IMR-90 (cell line): Measurements from ENCODE around the gene PDE6H. TPM values are rescaled to one million over a fixed set of nuclear protein-coding genes. Genes with fewer than 3 reads are reported as not detected.

Experiments
- ATAC-seq: fragments of 200-7000 bp; cut with Tn5 transposase; 2 replicates; pipeline ENCODE4 v1.9.1; 2020; ENCODE audit warnings: low read depth, mild to moderate bottlenecking, moderate library complexity
- BruUV-seq: library from RNA; stranded (reverse); fragments of 400-500 nt; replicated peaks from 2 replicates; lab custom pipeline; 2021; lab: Mats Ljungman, UMichigan
- CTCF ChIA-PET: fragments of 300-600 bp; formaldehyde crosslinking; extraction: SDS; loops from one replicate; lab custom pipeline; 2021; ENCODE audit warnings: antibody characterized with exemption; lab: Yijun Ruan, JAX
- POLR2A ChIA-PET: fragments of 300-600 bp; sonication (Branson Sonifier 250); formaldehyde crosslinking; loops from one replicate; lab custom pipeline; 2022; ENCODE audit warnings: antibody characterized with exemption; ENCODE audit not compliant: unreplicated experiment; lab: Charles Lee
- DNase-seq: peaks from one replicate; pipeline ENCODE4 v3.0.0; 2013
- H2AFZ ChIP-seq: replicated peaks from 2 replicates; pipeline ENCODE3; 2013; ENCODE audit warnings: low read length, mild to moderate bottlenecking; ENCODE audit not compliant: poor library complexity
- H2AK5ac ChIP-seq: 2 replicates; pipeline ENCODE4 v1.6.1; 2013; ENCODE audit warnings: low read depth, low read length, inconsistent platforms
- H2AK9ac ChIP-seq: replicated peaks from 2 replicates; pipeline ENCODE3; 2013; ENCODE audit warnings: mild to moderate bottlenecking, low read depth, low read length, moderate library complexity; ENCODE audit not compliant: poor library complexity
- H2BK120ac ChIP-seq: 2 replicates; pipeline ENCODE4 v1.6.1; 2013; ENCODE audit warnings: low read depth, low read length, inconsistent platforms
- H2BK15ac ChIP-seq: 3 replicates; pipeline ENCODE4 v1.6.1; 2013; ENCODE audit warnings: low read depth, low read length, inconsistent platforms
- H2BK20ac ChIP-seq: 2 replicates; pipeline ENCODE4 v1.6.1; 2013; ENCODE audit warnings: low read depth, mild to moderate bottlenecking, inconsistent platforms, low read length, moderate library complexity
- H2BK5ac ChIP-seq: 2 replicates; pipeline ENCODE4 v1.6.1; 2013; ENCODE audit warnings: mild to moderate bottlenecking, low read depth, low read length, inconsistent platforms; ENCODE audit not compliant: poor library complexity, severe bottlenecking
- H3K14ac ChIP-seq: replicated peaks from 2 replicates; pipeline ENCODE4 v1.6.1; 2013; ENCODE audit warnings: low read depth, low read length, inconsistent platforms
- H3K18ac ChIP-seq: 2 replicates; pipeline ENCODE4 v1.6.1; 2013; ENCODE audit warnings: low read depth, low read length, control low read depth
- H3K23ac ChIP-seq: 2 replicates; pipeline ENCODE4 v1.6.1; 2013; ENCODE audit warnings: low read depth, low read length, inconsistent platforms
- H3K27ac ChIP-seq: 2 replicates; pipeline ENCODE4 v1.5.1; 2013; ENCODE audit warnings: mild to moderate bottlenecking, control low read depth, low read length; ENCODE audit not compliant: insufficient read depth
- H3K27me3 ChIP-seq: 2 replicates; pipeline ENCODE4 v1.6.1; 2013; ENCODE audit warnings: low read length; ENCODE audit not compliant: control insufficient read depth, insufficient read depth
- H3K36me3 ChIP-seq: 2 replicates; pipeline ENCODE4 v1.6.1; 2013; ENCODE audit warnings: low read length, mixed read lengths; ENCODE audit not compliant: control insufficient read depth, insufficient read depth
- H3K4ac ChIP-seq: 2 replicates; pipeline ENCODE4 v1.6.1; 2013; ENCODE audit warnings: low read depth, low read length, inconsistent platforms
- H3K4me1 ChIP-seq: 2 replicates; pipeline ENCODE4 v1.6.1; 2013; ENCODE audit warnings: low read length, mixed read lengths; ENCODE audit not compliant: control insufficient read depth, insufficient read depth
- H3K4me2 ChIP-seq: 2 replicates; pipeline ENCODE4 v1.6.1; 2013; ENCODE audit warnings: low read depth, mild to moderate bottlenecking, control low read depth, low read length, moderate library complexity
- H3K4me3 ChIP-seq: 2 replicates; pipeline ENCODE4 v1.5.1; 2013; ENCODE audit warnings: low read depth, mild to moderate bottlenecking, control low read depth, low read length, moderate library complexity; ENCODE audit not compliant: insufficient read depth
- H3K56ac ChIP-seq: 2 replicates; pipeline ENCODE4 v1.6.1; 2013; ENCODE audit warnings: low read length, inconsistent platforms; ENCODE audit not compliant: insufficient read depth; ENCODE audit errors: extremely low read depth
- H3K79me1 ChIP-seq, 2 experiments: 2 replicates each; pipeline ENCODE4 v1.6.1; 2013; ENCODE audit warnings: low read length in 2 of 2, inconsistent platforms in 1 of 2, low read depth in 1 of 2
- H3K9ac ChIP-seq: 2 replicates; pipeline ENCODE4 v1.6.1; 2013; ENCODE audit warnings: low read depth, low read length, control low read depth
- H3K9me1 ChIP-seq: 2 replicates; pipeline ENCODE4 v1.6.1; 2013; ENCODE audit warnings: low read length, inconsistent platforms; ENCODE audit not compliant: insufficient read depth
- H3K9me3 ChIP-seq: 2 replicates; pipeline ENCODE4 v1.6.1; 2013; ENCODE audit warnings: low read length; ENCODE audit not compliant: control insufficient read depth, insufficient read depth
- H4K20me1 ChIP-seq: 2 replicates; pipeline ENCODE4 v1.6.1; 2013; ENCODE audit warnings: low read length, inconsistent platforms; ENCODE audit not compliant: insufficient read depth
- H4K5ac ChIP-seq: 2 replicates; pipeline ENCODE4 v1.6.1; 2013; ENCODE audit warnings: mild to moderate bottlenecking, low read depth, low read length, control low read depth
- H4K8ac ChIP-seq, 2 experiments: 2 replicates each; pipeline ENCODE4 v1.6.1; 2013; ENCODE audit warnings: low read depth in 2 of 2, low read length in 2 of 2, control low read depth in 1 of 2, inconsistent platforms in 1 of 2
- H4K91ac ChIP-seq: 2 replicates; pipeline ENCODE4 v1.6.1; 2013; ENCODE audit warnings: low read depth, low read length, inconsistent platforms; ENCODE audit not compliant: insufficient read depth
- BHLHE40 ChIP-seq: fragments of 150-350 bp; IDR thresholded peaks from 2 replicates; pipeline ENCODE4 v1.6.1; 2016; ENCODE audit warnings: mild to moderate bottlenecking, low read depth, low read length
- CEBPB ChIP-seq: IDR thresholded peaks from 2 replicates; pipeline ENCODE4 v1.6.1; 2012; ENCODE audit warnings: low read depth, low read length, improper control_type of control experiment
- CHD1 ChIP-seq: IDR thresholded peaks from 2 replicates; pipeline ENCODE4 v1.6.1; 2012; ENCODE audit warnings: low read depth, low read length, improper control_type of control experiment
- CTCF ChIP-seq: conservative IDR thresholded peaks from 2 replicates; pipeline ENCODE4 v1.5.1; 2012; ENCODE audit warnings: mild to moderate bottlenecking, low read depth, low read length, improper control_type of control experiment
- MAZ ChIP-seq: IDR thresholded peaks from 2 replicates; pipeline ENCODE4 v1.6.1; 2012; ENCODE audit warnings: low read depth, mild to moderate bottlenecking, low read length, improper control_type of control experiment, moderate library complexity, borderline replicate concordance
- NFE2L2 ChIP-seq: fragments of 150-350 bp; IDR thresholded peaks from 2 replicates; pipeline ENCODE4 v1.6.1; 2016; ENCODE audit warnings: low read depth, mild to moderate bottlenecking, low read length
- POLR2A ChIP-seq: IDR thresholded peaks from 2 replicates; pipeline ENCODE4 v1.6.1; 2012; ENCODE audit warnings: mild to moderate bottlenecking, low read depth, low read length
- RCOR1 ChIP-seq: IDR thresholded peaks from 2 replicates; pipeline ENCODE4 v1.6.1; 2012; ENCODE audit warnings: mild to moderate bottlenecking, low read length, improper control_type of control experiment; ENCODE audit not compliant: insufficient replicate concordance
- SMC3 ChIP-seq: fragments of 150-350 bp; IDR thresholded peaks from 2 replicates; pipeline ENCODE4 v1.6.1; 2016; ENCODE audit warnings: low read depth, mild to moderate bottlenecking, antibody characterized with exemption, low read length, moderate library complexity
- USF2 ChIP-seq: fragments of 150-350 bp; IDR thresholded peaks from 2 replicates; pipeline ENCODE4 v1.6.1; 2017; ENCODE audit warnings: mild to moderate bottlenecking, antibody characterized with exemption, low read length, low read depth
- WGBS, 2 experiments: methylation state at CpG; one replicate each; pipeline versions ENCODE4 v1.1.5 to v1.1.7; 2013; ENCODE audit warnings: missing lambda C conversion rate in 2 of 2; ENCODE audit not compliant: insufficient read length in 1 of 2; ENCODE audit errors: extremely low coverage in 2 of 2; 5-methylcytosine and 5-hydroxymethylcytosine counted together
- dilution Hi-C: fragments of 300-500 bp; cut with HindIII; formaldehyde crosslinking; loops from one replicate; pipeline ENCODE4 v1.14.3; 2018; ENCODE audit warnings: low sequenced_read_pairs; ENCODE audit not compliant: unreplicated experiment
- in situ Hi-C: fragments of 300-500 bp; cut with MboI; formaldehyde crosslinking; loops from 3 replicates; pipeline ENCODE4 v1.14.3; 2019; ENCODE audit warnings: low sequenced_read_pairs, inconsistent platforms, mixed read lengths
- intact Hi-C: fragments of 100-400 bp; cut with micrococcal nuclease; formaldehyde crosslinking; loops from 2 replicates; pipeline ENCODE4 v1.10.0; 2022
- polyA plus RNA-seq, 3 experiments: library from polyadenylated mRNA; depleted of rRNA; stranded (reverse); fragments of >200 nt; gene quantifications; 2 replicates each; pipeline ENCODE4 v1.2.3, GENCODE V29; 2012; ENCODE audit warnings: low replicate concordance in 1 of 3
- total RNA-seq: library from RNA; depleted of rRNA; stranded (reverse); fragments of >200 nt; gene quantifications from 2 replicates; pipeline ENCODE4 v1.2.3, GENCODE V29; 2012

The PDE6H gene
- total and polyA plus RNA-seq, 2 of the 4 experiments (the other 2 are of a cell fraction): not detected

- in situ Hi-C loops: loop anchor here (10.0 kb wide), 1 partner anchor 190 kb away; no protein-coding TSS in a partner anchor
- H3K23ac ChIP-seq: no peak overlapping the region
- TF ChIP-seq CEBPB (no peak), RCOR1 (no peak), USF2 (no peak), NFE2L2 (no peak), SMC3 (no peak), BHLHE40 (no peak), MAZ (no peak), CHD1 (no peak), CTCF (no peak), POLR2A (no peak)
- H2AK5ac ChIP-seq: no peak overlapping the region
- intact Hi-C loops: no loop called here
- H3K27me3 ChIP-seq: no peaks in the 10 kb centered on the region
- ChIA-PET POLR2A (no interaction called here), CTCF (no interaction called here)
- H3K14ac ChIP-seq: no peak overlapping the region
- H2AK9ac ChIP-seq: no peak overlapping the region
- no peak overlapping the region for H3K56ac ChIP-seq
- H3K9me3 ChIP-seq: no peaks in the 10 kb centered on the region
- H3K4me1 ChIP-seq: no peaks in the 10 kb centered on the region
- no peak overlapping the region for H2AFZ ChIP-seq
- WGBS, 2 experiments: no CpG with 5 or more reads among the region's 1 CpG
- no peak overlapping the region for H3K4ac ChIP-seq
- no peak overlapping the region for H4K5ac ChIP-seq
- H2BK20ac ChIP-seq: no peak overlapping the region
- H2BK5ac ChIP-seq: no peak overlapping the region
- no peaks in the 10 kb centered on the region for H4K20me1 ChIP-seq
- no peak overlapping the region for H3K18ac ChIP-seq
- no peak overlapping the region for H4K8ac ChIP-seq
- no peak overlapping the region for H3K9ac ChIP-seq
- DNase-seq: no peak
- no peak overlapping the region for H2BK15ac ChIP-seq
- H2BK120ac ChIP-seq: no peak overlapping the region
- no peak overlapping the region for H3K27ac ChIP-seq
- H3K79me1 ChIP-seq: no peaks in the 10 kb centered on the region
- no peak overlapping the region for H3K4me3 ChIP-seq
- BruUV-seq: no TSS peak
- dilution Hi-C loops: no loop called here
- no peak overlapping the region for H3K4me2 ChIP-seq
- H4K91ac ChIP-seq: no peak overlapping the region
- H3K9me1 ChIP-seq: no peaks in the 10 kb centered on the region
- H3K36me3 ChIP-seq: no peaks in the 10 kb centered on the region
- no peak for ATAC-seq
Measured at GRCh38 chr12:15015121-15015520, 42.3 kb downstream of the PDE6H start.
